Neural cell (in vitro differentiated cells): ENCODE data around the gene BRD3OS. TPM values are rescaled to one million over a fixed set of nuclear protein-coding genes. Genes with fewer than 3 reads are reported as not detected.

ENCODE experiments used
- H2AFZ ChIP-seq: fragments of 200-600, 300-800 bp; sonication (generic), shearing (Covaris generic); 2 replicates; pipeline ENCODE4 v1.6.0; 2014; ENCODE audit warnings: low read depth, mild to moderate bottlenecking, antibody characterized with exemption, low read length, moderate library complexity
- H3F3A ChIP-seq: fragments of 200-600 bp; shearing (Covaris generic); 2 replicates; pipeline ENCODE4 v1.6.1; 2016; ENCODE audit warnings: mild to moderate bottlenecking, moderate library complexity, mixed read lengths, antibody characterized with exemption, low read length; ENCODE audit not compliant: insufficient read depth, poor library complexity, severe bottlenecking
- H3K27ac ChIP-seq: fragments of 200-600, 300-800 bp; sonication (generic), shearing (Covaris generic); 2 replicates; pipeline ENCODE4 v1.5.1; 2014; ENCODE audit warnings: mild to moderate bottlenecking, low read length, moderate library complexity
- H3K27me3 ChIP-seq: fragments of 300-800, 200-600 bp; sonication (generic), shearing (Covaris generic); 2 replicates; pipeline ENCODE4 v1.6.0; 2014; ENCODE audit warnings: mild to moderate bottlenecking, low read depth, low read length, moderate library complexity; ENCODE audit not compliant: insufficient read depth
- H3K36me3 ChIP-seq: fragments of 300-800, 200-600 bp; sonication (generic), shearing (Covaris generic); 2 replicates; pipeline ENCODE4 v1.5.1; 2014; ENCODE audit warnings: mild to moderate bottlenecking, antibody characterized with exemption, low read length, moderate library complexity; ENCODE audit not compliant: insufficient read depth
- H3K4me2 ChIP-seq: fragments of 300-800, 200-600 bp; sonication (generic), shearing (Covaris generic); 2 replicates; pipeline ENCODE4 v1.6.0; 2014; ENCODE audit warnings: mild to moderate bottlenecking, low read length
- H3K4me3 ChIP-seq: fragments of 300-800, 200-600 bp; sonication (generic), shearing (Covaris generic); 2 replicates; pipeline ENCODE4 v1.5.1; 2014; ENCODE audit warnings: mild to moderate bottlenecking, low read length, moderate library complexity
- H3K79me2 ChIP-seq: fragments of 200-600 bp; shearing (Covaris generic); replicated peaks from 2 replicates; pipeline ENCODE4 v1.6.0; 2014; ENCODE audit warnings: mild to moderate bottlenecking, low read length, moderate library complexity; ENCODE audit not compliant: insufficient read depth
- H3K9ac ChIP-seq: fragments of 300-800, 200-600 bp; sonication (generic), shearing (Covaris generic); 2 replicates; pipeline ENCODE4 v1.6.1; 2016; ENCODE audit warnings: mild to moderate bottlenecking, low read length, mixed read lengths
- H3K9me2 ChIP-seq: fragments of 200-600 bp; shearing (Covaris generic); 2 replicates; pipeline ENCODE4 v1.6.1; 2016; ENCODE audit warnings: mild to moderate bottlenecking, low read length, mixed read lengths; ENCODE audit not compliant: insufficient read depth
- H3K9me3 ChIP-seq: fragments of 200-600, 300-800 bp; sonication (generic), shearing (Covaris generic); 2 replicates; pipeline ENCODE4 v1.6.1; 2016; ENCODE audit warnings: mild to moderate bottlenecking, mixed run types, low read length, moderate library complexity, mixed read lengths
- H4K20me1 ChIP-seq: fragments of 200-600 bp; shearing (Covaris generic); 2 replicates; pipeline ENCODE4 v1.6.1; 2016; ENCODE audit warnings: mild to moderate bottlenecking, mixed run types; ENCODE audit not compliant: insufficient read depth
- EP300 ChIP-seq: fragments of 450-650 bp; conservative IDR thresholded peaks from 2 replicates; pipeline ENCODE4 v1.6.1; 2014; ENCODE audit warnings: antibody characterized with exemption, mild to moderate bottlenecking, moderate library complexity; ENCODE audit not compliant: poor library complexity, severe bottlenecking
- EZH2 ChIP-seq: fragments of 200-600, 300-800 bp; shearing (Covaris generic), sonication (generic); IDR thresholded peaks from 2 replicates; pipeline ENCODE4 v1.6.1; 2014; ENCODE audit warnings: antibody characterized with exemption, low read length, borderline replicate concordance, mild to moderate bottlenecking; ENCODE audit not compliant: insufficient read depth, poor library complexity, severe bottlenecking
- MXI1 ChIP-seq: fragments of 450-650 bp; conservative IDR thresholded peaks from 2 replicates; pipeline ENCODE4 v1.6.1; 2014; ENCODE audit warnings: antibody characterized with exemption, mild to moderate bottlenecking; ENCODE audit not compliant: poor library complexity, severe bottlenecking
- POLR2AphosphoS5 ChIP-seq: IDR thresholded peaks from 2 replicates; pipeline ENCODE4 v1.6.1; 2012
- RAD21 ChIP-seq: fragments of 450-650 bp; conservative IDR thresholded peaks from 2 replicates; pipeline ENCODE4 v1.6.1; 2014; ENCODE audit warnings: antibody characterized with exemption, mild to moderate bottlenecking, moderate library complexity
- SMC3 ChIP-seq: fragments of 450-650 bp; conservative IDR thresholded peaks from 2 replicates; pipeline ENCODE4 v1.6.1; 2014; ENCODE audit warnings: antibody characterized with exemption, mild to moderate bottlenecking, moderate library complexity; ENCODE audit not compliant: poor library complexity
- TAF1 ChIP-seq: IDR thresholded peaks from 2 replicates; pipeline ENCODE4 v1.6.1; 2012; ENCODE audit warnings: low read depth
- polyA plus RNA-seq: library from polyadenylated mRNA; depleted of rRNA; stranded (reverse); fragments of >200 nt; gene quantifications from 2 replicates; pipeline ENCODE4 v1.2.3, GENCODE V29; 2014
- TF ChIP-seq, protein P1 (sequence below): fragments of 450-650 bp; IDR thresholded peaks from 2 replicates; pipeline ENCODE4 v1.5.1; 2014; ENCODE audit warnings: antibody characterized with exemption, mild to moderate bottlenecking, moderate library complexity; ENCODE audit not compliant: poor library complexity, severe bottlenecking
- TF ChIP-seq, protein P2 (sequence below): IDR thresholded peaks from 2 replicates; pipeline ENCODE4 v1.6.1; 2012; ENCODE audit warnings: borderline replicate concordance

BRD3OS gene
- polyA plus RNA-seq, 1 donor from 2014 or later = 49.5 TPM

DNA sequence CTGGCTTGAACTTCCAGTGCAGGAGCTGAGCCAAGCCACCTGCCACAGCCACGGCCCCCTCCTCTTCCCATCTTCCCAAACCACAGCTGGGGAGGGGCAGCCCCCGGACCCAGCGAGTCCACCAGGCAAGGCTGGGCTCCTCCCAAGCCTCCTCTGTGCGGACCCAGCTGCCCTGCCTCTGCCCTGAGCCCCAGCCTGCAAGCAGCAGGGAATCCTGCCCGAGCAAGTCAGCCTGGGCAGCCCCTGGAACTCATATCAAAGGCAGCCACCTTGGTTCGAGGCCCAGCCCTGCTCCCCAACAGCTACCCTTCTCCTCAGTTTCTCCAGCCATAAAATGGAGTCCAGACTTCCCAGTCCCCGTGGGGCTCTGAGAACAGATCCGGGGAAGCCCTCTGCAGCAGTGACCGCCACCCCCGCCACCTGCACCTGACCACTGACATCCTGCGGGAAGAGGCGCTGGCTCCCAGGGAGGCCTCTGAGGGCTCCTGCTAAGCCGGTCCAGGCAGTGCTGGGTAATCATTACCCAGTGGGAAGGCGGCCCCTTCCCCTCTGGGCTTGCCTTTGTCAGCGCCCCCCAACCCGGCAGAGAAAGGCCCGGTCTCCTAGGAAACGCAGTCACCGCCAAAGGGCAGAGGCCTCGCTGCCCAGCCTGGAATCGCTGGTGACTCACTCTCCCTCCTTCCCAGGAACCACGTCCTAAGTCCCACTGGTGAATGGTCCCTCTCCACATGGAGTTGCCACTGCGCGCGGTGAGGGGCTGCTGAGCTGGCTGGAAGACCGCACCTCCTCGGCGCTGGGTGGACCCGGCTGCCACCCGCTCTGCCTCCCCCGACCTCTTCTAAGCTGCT is 34.7 kb upstream of the BRD3OS start:
- H3K4me3 ChIP-seq = peak overlapping the region; percentile 91
- TF ChIP-seq TAF1 = no peak
- TF ChIP-seq SMC3 = peak; percentile 14
- no peak for TF ChIP-seq RAD21
- TF ChIP-seq, protein P1, sequence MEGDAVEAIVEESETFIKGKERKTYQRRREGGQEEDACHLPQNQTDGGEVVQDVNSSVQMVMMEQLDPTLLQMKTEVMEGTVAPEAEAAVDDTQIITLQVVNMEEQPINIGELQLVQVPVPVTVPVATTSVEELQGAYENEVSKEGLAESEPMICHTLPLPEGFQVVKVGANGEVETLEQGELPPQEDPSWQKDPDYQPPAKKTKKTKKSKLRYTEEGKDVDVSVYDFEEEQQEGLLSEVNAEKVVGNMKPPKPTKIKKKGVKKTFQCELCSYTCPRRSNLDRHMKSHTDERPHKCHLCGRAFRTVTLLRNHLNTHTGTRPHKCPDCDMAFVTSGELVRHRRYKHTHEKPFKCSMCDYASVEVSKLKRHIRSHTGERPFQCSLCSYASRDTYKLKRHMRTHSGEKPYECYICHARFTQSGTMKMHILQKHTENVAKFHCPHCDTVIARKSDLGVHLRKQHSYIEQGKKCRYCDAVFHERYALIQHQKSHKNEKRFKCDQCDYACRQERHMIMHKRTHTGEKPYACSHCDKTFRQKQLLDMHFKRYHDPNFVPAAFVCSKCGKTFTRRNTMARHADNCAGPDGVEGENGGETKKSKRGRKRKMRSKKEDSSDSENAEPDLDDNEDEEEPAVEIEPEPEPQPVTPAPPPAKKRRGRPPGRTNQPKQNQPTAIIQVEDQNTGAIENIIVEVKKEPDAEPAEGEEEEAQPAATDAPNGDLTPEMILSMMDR = no peak
- peak; percentile 54 for TF ChIP-seq MXI1
- TF ChIP-seq, protein P2, sequence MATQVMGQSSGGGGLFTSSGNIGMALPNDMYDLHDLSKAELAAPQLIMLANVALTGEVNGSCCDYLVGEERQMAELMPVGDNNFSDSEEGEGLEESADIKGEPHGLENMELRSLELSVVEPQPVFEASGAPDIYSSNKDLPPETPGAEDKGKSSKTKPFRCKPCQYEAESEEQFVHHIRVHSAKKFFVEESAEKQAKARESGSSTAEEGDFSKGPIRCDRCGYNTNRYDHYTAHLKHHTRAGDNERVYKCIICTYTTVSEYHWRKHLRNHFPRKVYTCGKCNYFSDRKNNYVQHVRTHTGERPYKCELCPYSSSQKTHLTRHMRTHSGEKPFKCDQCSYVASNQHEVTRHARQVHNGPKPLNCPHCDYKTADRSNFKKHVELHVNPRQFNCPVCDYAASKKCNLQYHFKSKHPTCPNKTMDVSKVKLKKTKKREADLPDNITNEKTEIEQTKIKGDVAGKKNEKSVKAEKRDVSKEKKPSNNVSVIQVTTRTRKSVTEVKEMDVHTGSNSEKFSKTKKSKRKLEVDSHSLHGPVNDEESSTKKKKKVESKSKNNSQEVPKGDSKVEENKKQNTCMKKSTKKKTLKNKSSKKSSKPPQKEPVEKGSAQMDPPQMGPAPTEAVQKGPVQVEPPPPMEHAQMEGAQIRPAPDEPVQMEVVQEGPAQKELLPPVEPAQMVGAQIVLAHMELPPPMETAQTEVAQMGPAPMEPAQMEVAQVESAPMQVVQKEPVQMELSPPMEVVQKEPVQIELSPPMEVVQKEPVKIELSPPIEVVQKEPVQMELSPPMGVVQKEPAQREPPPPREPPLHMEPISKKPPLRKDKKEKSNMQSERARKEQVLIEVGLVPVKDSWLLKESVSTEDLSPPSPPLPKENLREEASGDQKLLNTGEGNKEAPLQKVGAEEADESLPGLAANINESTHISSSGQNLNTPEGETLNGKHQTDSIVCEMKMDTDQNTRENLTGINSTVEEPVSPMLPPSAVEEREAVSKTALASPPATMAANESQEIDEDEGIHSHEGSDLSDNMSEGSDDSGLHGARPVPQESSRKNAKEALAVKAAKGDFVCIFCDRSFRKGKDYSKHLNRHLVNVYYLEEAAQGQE = peak; percentile 28
- no peak for TF ChIP-seq EZH2
- TF ChIP-seq POLR2AphosphoS5 = peak; percentile 22
- no peak for TF ChIP-seq EP300
- H3K4me2 ChIP-seq = peak overlapping the region; percentile 85
- peak overlapping the region; percentile 21 for H2AFZ ChIP-seq
- H3K9me3 ChIP-seq = no peaks in the 10 kb centered on the region
- H3K9ac ChIP-seq = peak overlapping the region; percentile 77
- no peaks in the 10 kb centered on the region for H3K36me3 ChIP-seq
- no peaks in the 10 kb centered on the region for H3K9me2 ChIP-seq
- H3K27me3 ChIP-seq = no peaks in the 10 kb centered on the region
- no peaks in the 10 kb centered on the region for H3F3A ChIP-seq
- H3K79me2 ChIP-seq = peaks cover 37% of the 10 kb centered on the region
- H3K27ac ChIP-seq = peak overlapping the region; percentile 69
- peaks cover 4% of the 10 kb centered on the region for H4K20me1 ChIP-seq

DNA sequence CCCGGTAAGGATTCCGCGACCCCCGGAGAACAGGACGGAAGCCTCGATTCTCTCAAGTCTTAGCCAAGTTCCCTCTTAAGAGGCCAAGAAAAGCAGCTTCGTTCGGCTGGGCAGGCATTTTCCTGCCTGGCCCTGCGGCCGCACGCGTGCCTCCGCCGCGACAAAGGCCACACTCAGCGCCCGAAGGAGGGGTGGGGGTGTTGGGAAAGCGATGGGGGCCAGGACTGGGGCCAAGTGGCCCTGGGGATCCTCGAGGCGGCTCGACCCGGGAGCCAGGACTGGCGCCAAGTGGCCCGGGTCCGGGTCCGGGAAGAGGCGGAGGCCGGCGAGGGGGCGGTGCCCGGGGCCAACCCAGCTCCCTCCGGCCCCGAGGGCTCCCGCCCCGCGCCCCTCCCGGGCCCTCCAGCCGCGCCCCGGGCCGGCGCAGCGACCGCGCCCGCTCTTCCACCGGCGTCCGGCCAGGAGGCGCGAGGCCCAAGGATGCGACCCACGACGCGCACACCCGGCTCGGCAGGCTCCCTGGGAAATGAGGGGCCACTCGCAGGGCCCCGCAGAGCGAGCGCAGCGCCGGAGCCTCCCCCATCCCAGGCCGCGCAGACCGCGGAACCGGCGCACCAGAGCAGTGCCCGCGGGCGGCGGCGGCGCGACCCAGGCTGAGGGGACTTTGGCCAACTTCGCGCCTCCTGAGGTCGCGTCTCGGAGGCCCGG is 33.9 kb upstream of the BRD3OS start:
- H2AFZ ChIP-seq = peak overlapping the region; percentile 21
- H3K9me3 ChIP-seq = no peaks in the 10 kb centered on the region
- no peaks in the 10 kb centered on the region for H3F3A ChIP-seq
- H3K4me3 ChIP-seq = peak overlapping the region; percentile 91
- H3K27ac ChIP-seq = peak overlapping the region; percentile 69
- H3K9me2 ChIP-seq = no peaks in the 10 kb centered on the region
- H4K20me1 ChIP-seq = peaks cover 4% of the 10 kb centered on the region
- H3K27me3 ChIP-seq = no peaks in the 10 kb centered on the region
- peak; percentile 27 for TF ChIP-seq TAF1
- TF ChIP-seq, protein P1 = no peak
- no peaks in the 10 kb centered on the region for H3K36me3 ChIP-seq
- H3K79me2 ChIP-seq = peaks cover 35% of the 10 kb centered on the region
- peak overlapping the region; percentile 85 for H3K4me2 ChIP-seq
- peak overlapping the region; percentile 77 for H3K9ac ChIP-seq
